Natural killer cell (primary cell): ENCODE data around the gene CYYR1. TPM values are rescaled to one million over a fixed set of nuclear protein-coding genes. Genes with fewer than 3 reads are reported as not detected.

ENCODE experiments used
- ATAC-seq, 3 donors: fragments of 150-1000 bp in 2 of 3; fragments of 200-7000 bp in 1 of 3; cut with Tn5 transposase; 1 replicate in 1 of 3; 2 replicates in 2 of 3; pipeline ENCODE4 v1.10.0; 2021; ENCODE audit warnings: mild to moderate bottlenecking in 2 of 3, moderate library complexity in 2 of 3
- DNase-seq, 2 donors: peaks; one replicate each; pipeline versions ENCODE4 v3.0.0 to v3.0.0-alpha.2; 2013 to 2021; ENCODE audit warnings: mixed read lengths in 1 of 2
- H3K27ac ChIP-seq: one replicate; pipeline ENCODE4 v1.5.1; 2013; ENCODE audit warnings: mild to moderate bottlenecking, low read length
- H3K27me3 ChIP-seq: one replicate; pipeline ENCODE4 v1.6.1; 2013; ENCODE audit warnings: low read length; ENCODE audit not compliant: control insufficient read depth, insufficient read depth
- H3K36me3 ChIP-seq: one replicate; pipeline ENCODE4 v1.6.1; 2013; ENCODE audit warnings: low read length; ENCODE audit not compliant: control insufficient read depth, insufficient read depth
- H3K4me1 ChIP-seq: one replicate; pipeline ENCODE4 v1.6.1; 2013; ENCODE audit warnings: low read length; ENCODE audit not compliant: control insufficient read depth, insufficient read depth
- H3K4me3 ChIP-seq: one replicate; pipeline ENCODE4 v1.5.1; 2013; ENCODE audit warnings: low read length
- H3K9me3 ChIP-seq: one replicate; pipeline ENCODE4 v1.6.1; 2013; ENCODE audit warnings: low read length; ENCODE audit not compliant: control insufficient read depth, insufficient read depth
- H3K27ac Mint-ChIP-seq, 2 donors: one replicate each; pipeline ENCODE4 v1.8.0; 2022; ENCODE audit warnings: mild to moderate bottlenecking in 2 of 2, mixed read lengths in 2 of 2, moderate library complexity in 1 of 2
- H3K27me3 Mint-ChIP-seq, 2 donors: one replicate each; pipeline ENCODE4 v1.8.0; 2022; ENCODE audit warnings: low read depth in 2 of 2, mixed read lengths in 2 of 2
- H3K36me3 Mint-ChIP-seq: one replicate; pipeline ENCODE4 v1.8.0; 2022; ENCODE audit warnings: mixed read lengths
- H3K4me1 Mint-ChIP-seq, 2 donors: one replicate each; pipeline ENCODE4 v1.8.0; 2022; ENCODE audit warnings: mixed read lengths in 2 of 2
- H3K4me3 Mint-ChIP-seq: one replicate; pipeline ENCODE4 v1.8.0; 2022; ENCODE audit warnings: mild to moderate bottlenecking, moderate library complexity, mixed read lengths
- H3K9me3 Mint-ChIP-seq, 2 donors: one replicate each; pipeline ENCODE4 v1.8.0; 2022; ENCODE audit warnings: mixed read lengths in 2 of 2
- CTCF ChIP-seq: fragments of 200-600 bp; IDR thresholded peaks from one replicate; pipeline ENCODE4 v1.8.0; 2022; ENCODE audit warnings: antibody characterized with exemption
- WGBS: methylation state at CpG from one replicate; pipeline ENCODE4 v1.1.7; 2013; ENCODE audit warnings: missing lambda C conversion rate; ENCODE audit not compliant: insufficient coverage; 5-methylcytosine and 5-hydroxymethylcytosine counted together
- intact Hi-C: fragments of 100-400 bp; cut with micrococcal nuclease; formaldehyde crosslinking; loops from one replicate; pipeline ENCODE4 v1.14.2; 2022
- total RNA-seq, 4 donors: library from RNA; stranded (reverse); fragments of 120-200 nt in 1 of 4; gene quantifications; one replicate each; pipeline versions ENCODE4 v1.2.3 to v1.2.4, GENCODE V29; 2013 to 2022

CYYR1 gene
- total RNA-seq, 3 donors from 2014 or later (not counting 1 experiment from before 2014, with no cell fraction given): not detected

- no peaks in the 10 kb centered on the region for H3K27me3 Mint-ChIP-seq
- Histone ChIP-seq H3K27me3 (no peaks in the 10 kb centered on the region), H3K4me1 (no peaks in the 10 kb centered on the region), H3K36me3 (no peaks in the 10 kb centered on the region), H3K4me3 (no peak overlapping the region), H3K9me3 (no peaks in the 10 kb centered on the region), H3K27ac (no peak overlapping the region)
- no peak for DNase-seq
- no peak overlapping the region for H3K27ac Mint-ChIP-seq
- 63% methylated on average over 1 of the region's 2 CpGs for WGBS
- H3K36me3 Mint-ChIP-seq: no peaks in the 10 kb centered on the region
- no peaks in the 10 kb centered on the region for H3K4me1 Mint-ChIP-seq
- no peak for ATAC-seq
- H3K4me3 Mint-ChIP-seq: no peak overlapping the region
- peaks cover 0 to 4% of the 10 kb centered on the region in 2 donors for H3K9me3 Mint-ChIP-seq
- no peak for TF ChIP-seq CTCF
- intact Hi-C loops: no loop called here
Measured at GRCh38 chr21:26539566-26539965, 33.5 kb downstream of the CYYR1 start.

GRCh38 chr21:26534517-26534916 lies 38.6 kb downstream of the CYYR1 start:
- H3K27ac Mint-ChIP-seq: no peak overlapping the region
- no peaks in the 10 kb centered on the region for H3K27me3 Mint-ChIP-seq
- H3K27me3 ChIP-seq: no peaks in the 10 kb centered on the region
- no peaks in the 10 kb centered on the region for H3K4me1 Mint-ChIP-seq
- DNase-seq (no peak), ATAC-seq (no peak)
- peaks cover 0 to 5% of the 10 kb centered on the region in 2 donors for H3K9me3 Mint-ChIP-seq
- H3K36me3 Mint-ChIP-seq: no peaks in the 10 kb centered on the region
- H3K4me3 Mint-ChIP-seq: no peak overlapping the region
- no peaks in the 10 kb centered on the region for H3K4me1 ChIP-seq
- H3K27ac ChIP-seq: no peak overlapping the region
- no peak for TF ChIP-seq CTCF
- H3K9me3 ChIP-seq: no peaks in the 10 kb centered on the region
- H3K36me3 ChIP-seq: no peaks in the 10 kb centered on the region
- intact Hi-C loops: no loop called here
- H3K4me3 ChIP-seq: no peak overlapping the region
- WGBS: 53% methylated on average over 3 of the region's 4 CpGs

- intact Hi-C loops: no loop called here
- no peak for TF ChIP-seq CTCF
- WGBS: 0% methylated on average over 1 of the region's 2 CpGs
- H3K36me3 ChIP-seq: no peaks in the 10 kb centered on the region
- DNase-seq: no peak
- H3K4me3 Mint-ChIP-seq: no peak overlapping the region
- H3K36me3 Mint-ChIP-seq: no peaks in the 10 kb centered on the region
- peaks cover 0 to 5% of the 10 kb centered on the region in 2 donors for H3K9me3 Mint-ChIP-seq
- no peaks in the 10 kb centered on the region for H3K27me3 Mint-ChIP-seq
- H3K4me1 ChIP-seq: no peaks in the 10 kb centered on the region
- no peak overlapping the region for H3K27ac ChIP-seq
- no peak for ATAC-seq
- no peak overlapping the region for H3K4me3 ChIP-seq
- H3K27me3 ChIP-seq: no peaks in the 10 kb centered on the region
- H3K9me3 ChIP-seq: no peaks in the 10 kb centered on the region
- H3K4me1 Mint-ChIP-seq: no peaks in the 10 kb centered on the region
- H3K27ac Mint-ChIP-seq: no peak overlapping the region
Measured at GRCh38 chr21:26532208-26532607, 40.9 kb downstream of the CYYR1 start.

GRCh38 chr21:26529526-26529925 lies 43.6 kb downstream of the CYYR1 start:
- no peaks in the 10 kb centered on the region for H3K27me3 Mint-ChIP-seq
- H3K4me1 Mint-ChIP-seq: no peaks in the 10 kb centered on the region
- Histone ChIP-seq H3K36me3 (no peaks in the 10 kb centered on the region), H3K4me3 (no peak overlapping the region), H3K4me1 (no peaks in the 10 kb centered on the region), H3K27ac (no peak overlapping the region), H3K9me3 (no peaks in the 10 kb centered on the region), H3K27me3 (no peaks in the 10 kb centered on the region)
- intact Hi-C loops: no loop called here
- peaks cover 3 to 4% of the 10 kb centered on the region in 2 donors for H3K9me3 Mint-ChIP-seq
- TF ChIP-seq CTCF: no peak
- DNase-seq (no peak), ATAC-seq (no peak)
- H3K27ac Mint-ChIP-seq: no peak overlapping the region
- H3K4me3 Mint-ChIP-seq: no peak overlapping the region
- 83% methylated on average over 1 of the region's 1 CpG for WGBS
- H3K36me3 Mint-ChIP-seq: no peaks in the 10 kb centered on the region
